ENCODE results near the gene TBX6.
"Not testable (repeated sequence)": the region's sequence is repeated elsewhere in the genome, so short reads cannot be mapped to it uniquely, and the experiment has no call there.

TBX6 gene

GRCh38 chr16:30127993-30128392 lies 36.3 kb upstream of the TBX6 start:
- DNase-seq (ENCODE audit: low spot score) = no peak
- TF ChIP-seq CTCF (IDR thresholded peaks at IDR 0.05; ENCODE audit: extremely low read depth, missing control alignments) = no peak

DNA sequence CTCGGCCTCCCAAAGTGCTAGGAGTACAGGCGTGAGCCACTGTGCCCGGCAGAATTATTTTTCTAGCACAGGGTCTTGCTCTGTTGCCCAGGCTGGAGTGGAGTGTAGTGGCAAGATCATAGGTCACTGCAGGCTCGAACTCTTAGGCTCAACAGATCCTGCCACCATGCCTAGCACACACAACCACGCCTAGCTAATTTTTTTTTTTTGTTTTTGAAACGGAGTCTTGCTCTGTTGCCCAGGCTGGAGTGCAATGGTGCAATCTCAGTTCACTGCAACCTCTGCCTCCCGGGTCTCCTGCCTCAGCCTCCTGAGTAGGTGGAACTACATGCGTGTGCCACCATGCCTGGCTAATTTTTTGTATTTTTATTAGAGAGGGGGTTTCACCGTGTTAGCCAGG lies 34.0 kb upstream of the TBX6 start:
- not testable (repeated sequence) for DNase-seq (ENCODE audit: low spot score)

GRCh38 chr16:30124985-30125379 lies 33.3 kb upstream of the TBX6 start:
- no peak for TF ChIP-seq CTCF (IDR thresholded peaks at IDR 0.05; ENCODE audit: extremely low read depth, missing control alignments)
- DNase-seq (ENCODE audit: low spot score) = no peak

DNA sequence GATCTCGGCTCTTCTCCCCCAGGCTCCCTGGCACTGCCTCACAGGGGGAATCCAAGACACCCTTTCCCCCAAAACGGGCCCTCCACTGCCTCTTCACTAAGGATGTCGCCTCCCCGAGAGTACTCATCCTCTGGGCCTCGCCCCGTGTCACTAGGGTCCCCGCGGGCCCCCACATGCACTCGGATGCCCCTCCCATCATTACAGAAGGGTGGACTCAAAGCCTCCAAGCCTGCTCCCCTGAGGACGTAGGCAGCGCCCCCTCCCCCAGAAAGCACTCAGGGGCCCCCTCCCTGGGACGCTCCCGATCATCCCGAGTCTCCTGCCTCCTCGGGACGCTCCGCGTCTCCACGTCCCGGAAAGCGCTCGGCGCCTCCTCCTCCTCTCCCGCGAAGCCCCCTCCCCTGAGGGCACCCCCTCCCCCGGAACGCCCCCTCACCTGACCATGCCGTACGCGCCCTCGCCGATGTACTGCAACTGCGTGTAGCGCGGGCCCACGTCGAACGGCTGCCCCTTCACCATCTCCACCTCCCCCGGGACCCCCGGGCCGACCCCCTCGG lies 31.0 kb upstream of the TBX6 start:
- TF ChIP-seq CTCF (IDR thresholded peaks at IDR 0.05; ENCODE audit: extremely low read depth, missing control alignments) = no peak
- no peak for DNase-seq (ENCODE audit: low spot score)

GRCh38 chr16:30121741-30122571 lies 30.2 kb upstream of the TBX6 start:
- TF ChIP-seq CTCF (IDR thresholded peaks at IDR 0.05; ENCODE audit: extremely low read depth, missing control alignments) = no peak
- no peak for DNase-seq (ENCODE audit: low spot score)

- DNase-seq (ENCODE audit: low spot score) = no peak
- no peak for TF ChIP-seq CTCF (IDR thresholded peaks at IDR 0.05; ENCODE audit: extremely low read depth, missing control alignments)
These were observed 28.8 kb upstream of the TBX6 start for GRCh38 chr16:30120340-30121105.

- DNase-seq (ENCODE audit: low spot score) = no peak
- TF ChIP-seq CTCF (IDR thresholded peaks at IDR 0.05; ENCODE audit: extremely low read depth, missing control alignments) = no peak
These were observed 27.7 kb upstream of the TBX6 start for GRCh38 chr16:30119428-30119827.

Measured in GM20000 (cell line).